T-cell (primary cell): ENCODE data around the gene ETNPPL. TPM values are rescaled to one million over a fixed set of nuclear protein-coding genes. Genes with fewer than 3 reads are reported as not detected.

Experiments
- ATAC-seq, 4 experiments: fragments of 200-7000 bp in 3 of 4; fragments of 150-1000 bp in 1 of 4; cut with Tn5 transposase; replicated peaks in 1 of 4; 1 replicate in 3 of 4; 2 replicates in 1 of 4; pipeline ENCODE4 v1.10.0; 2021; ENCODE audit warnings: moderate library complexity in 3 of 4, mild to moderate bottlenecking in 2 of 4, moderate number of reproducible peaks in 1 of 4
- CTCF ChIA-PET, 2 donors: fragments of 300-600 bp; sonication (Branson Sonifier 250); formaldehyde crosslinking; loops; one replicate each; lab custom pipeline; 2022; ENCODE audit warnings: antibody characterized with exemption in 2 of 2; lab: Charles Lee
- POLR2A ChIA-PET, 2 donors: fragments of 300-600 bp; sonication (Branson Sonifier 250); formaldehyde crosslinking; loops; one replicate each; lab custom pipeline; 2022; ENCODE audit warnings: antibody characterized with exemption in 2 of 2; lab: Charles Lee
- DNase-seq, 35 experiments: peaks; one replicate each; pipeline versions ENCODE4 v3.0.0 to v3.0.0-alpha.2; 2013 to 2023
- H3K27ac ChIP-seq: one replicate; pipeline ENCODE4 v1.5.1; 2013; ENCODE audit warnings: low read length
- H3K27me3 ChIP-seq, 2 experiments: replicated peaks in 1 of 2; 1 replicate in 1 of 2; 2 replicates in 1 of 2; pipeline versions ENCODE4 v1.6.1 to v1.7.0; 2013; ENCODE audit warnings: low read length in 1 of 2, mixed read lengths in 1 of 2; ENCODE audit not compliant: control insufficient read depth in 2 of 2, insufficient read depth in 2 of 2; ENCODE audit errors: extremely low read depth in 1 of 2
- H3K36me3 ChIP-seq, 2 donors: 1 replicate in 1 of 2; 2 replicates in 1 of 2; pipeline versions ENCODE4 v1.6.1 to v1.7.0; 2013; ENCODE audit warnings: low read length in 1 of 2; ENCODE audit not compliant: control insufficient read depth in 2 of 2, insufficient read depth in 1 of 2; ENCODE audit errors: extremely low read depth in 1 of 2
- H3K4me1 ChIP-seq, 2 experiments: 1 replicate in 1 of 2; 2 replicates in 1 of 2; pipeline versions ENCODE4 v1.6.1 to v1.7.0; 2013; ENCODE audit warnings: low read length in 2 of 2, mixed read lengths in 1 of 2; ENCODE audit not compliant: insufficient read depth in 2 of 2, control insufficient read depth in 1 of 2; ENCODE audit errors: extremely low read depth in 1 of 2
- H3K4me3 ChIP-seq, 2 donors: 1 replicate in 1 of 2; 2 replicates in 1 of 2; pipeline versions ENCODE4 v1.5.1 to v1.7.0; 2013; ENCODE audit warnings: mild to moderate bottlenecking in 2 of 2, low read length in 1 of 2, moderate library complexity in 1 of 2; ENCODE audit not compliant: control insufficient read depth in 1 of 2; ENCODE audit errors: extremely low read depth in 1 of 2
- H3K9me3 ChIP-seq: 2 replicates; pipeline ENCODE4 v1.7.0; 2013
- H3K27ac Mint-ChIP-seq, 2 donors: one replicate each; pipeline ENCODE4 v1.8.0; 2020 to 2021; ENCODE audit warnings: mild to moderate bottlenecking in 2 of 2, mixed read lengths in 2 of 2
- H3K27me3 Mint-ChIP-seq, 2 donors: one replicate each; pipeline ENCODE4 v1.8.0; 2021 to 2022; ENCODE audit warnings: mixed read lengths in 2 of 2
- H3K36me3 Mint-ChIP-seq: one replicate; pipeline ENCODE4 v1.8.0; 2021; ENCODE audit warnings: mixed read lengths
- H3K4me1 Mint-ChIP-seq, 3 donors: one replicate each; pipeline ENCODE4 v1.8.0; 2020 to 2022; ENCODE audit warnings: mixed read lengths in 3 of 3, mild to moderate bottlenecking in 1 of 3
- H3K4me3 Mint-ChIP-seq, 3 donors: one replicate each; pipeline ENCODE4 v1.8.0; 2020 to 2022; ENCODE audit warnings: mild to moderate bottlenecking in 3 of 3, mixed read lengths in 3 of 3, moderate library complexity in 3 of 3
- H3K9me3 Mint-ChIP-seq, 3 donors: one replicate each; pipeline ENCODE4 v1.8.0; 2020 to 2022; ENCODE audit warnings: mixed read lengths in 3 of 3
- WGBS: methylation state at CpG from one replicate; pipeline ENCODE4 v1.1.5; 2013; ENCODE audit warnings: missing lambda C conversion rate; ENCODE audit not compliant: insufficient coverage; 5-methylcytosine and 5-hydroxymethylcytosine counted together
- total RNA-seq, 35 experiments: library from RNA in 6 of 35; stranded (reverse) in 6 of 35; fragments of 120-200 nt in 1 of 35; gene quantifications; one replicate each; pipeline versions ENCODE4 v1.2.1 to v1.2.4 and lab custom pipeline; 2013 to 2026

Gene ETNPPL
- total RNA-seq, 5 donors from 2014 or later (not counting 1 experiment from before 2014, with no cell fraction given) = 0.13 TPM; not detected in 4

- H3K4me3 Mint-ChIP-seq = no peak overlapping the region
- CTCF ChIA-PET = no interaction called here
- Histone ChIP-seq H3K27ac (no peak overlapping the region), H3K36me3 (no peaks in the 10 kb centered on the region), H3K4me3 (no peak overlapping the region), H3K4me1 (peaks cover 5 to 20% of the 10 kb centered on the region in 2 experiments), H3K9me3 (no peaks in the 10 kb centered on the region), H3K27me3 (no peaks in the 10 kb centered on the region)
- POLR2A ChIA-PET = no interaction called here
- no CpG with 5 or more reads among the region's 1 CpG for WGBS
- no peak for DNase-seq
- H3K36me3 Mint-ChIP-seq = no peaks in the 10 kb centered on the region
- ATAC-seq = no peak
- H3K27ac Mint-ChIP-seq = no peak overlapping the region
- H3K9me3 Mint-ChIP-seq = no peaks in the 10 kb centered on the region
- H3K4me1 Mint-ChIP-seq = peaks cover 19 to 31% (median 30%) of the 10 kb centered on the region in 3 donors
- H3K27me3 Mint-ChIP-seq = peaks cover 0 to 3% of the 10 kb centered on the region in 2 donors
Measured at GRCh38 chr4:108700081-108700757, 62.6 kb downstream of the ETNPPL start.

GRCh38 chr4:108696160-108696559 is 66.7 kb downstream of the ETNPPL start:
- peaks cover 0 to 6% of the 10 kb centered on the region in 2 experiments for H3K4me1 ChIP-seq
- no peaks in the 10 kb centered on the region for H3K27me3 ChIP-seq
- H3K4me3 ChIP-seq = no peak overlapping the region
- Mint-ChIP-seq H3K4me1 (peaks cover 0 to 11% (median 10%) of the 10 kb centered on the region in 3 donors), H3K27ac (no peak overlapping the region), H3K27me3 (peaks cover 0 to 3% of the 10 kb centered on the region in 2 donors), H3K4me3 (no peak overlapping the region), H3K36me3 (no peaks in the 10 kb centered on the region), H3K9me3 (no peaks in the 10 kb centered on the region)
- no peaks in the 10 kb centered on the region for H3K9me3 ChIP-seq
- POLR2A ChIA-PET = no interaction called here
- H3K36me3 ChIP-seq = no peaks in the 10 kb centered on the region
- H3K27ac ChIP-seq = no peak overlapping the region
- CTCF ChIA-PET = no interaction called here
- no peak for DNase-seq
- no peak for ATAC-seq
- 91% methylated on average over 3 of the region's 3 CpGs for WGBS

- Mint-ChIP-seq H3K4me3 (no peak overlapping the region), H3K36me3 (no peaks in the 10 kb centered on the region), H3K9me3 (no peaks in the 10 kb centered on the region), H3K27ac (no peak overlapping the region), H3K4me1 (peaks cover 0 to under 1% (median 0%) of the 10 kb centered on the region in 3 donors), H3K27me3 (peaks cover 0 to 3% of the 10 kb centered on the region in 2 donors)
- Histone ChIP-seq H3K4me3 (no peak overlapping the region), H3K4me1 (no peaks in the 10 kb centered on the region), H3K36me3 (no peaks in the 10 kb centered on the region), H3K27ac (no peak overlapping the region), H3K9me3 (no peaks in the 10 kb centered on the region), H3K27me3 (no peaks in the 10 kb centered on the region)
- ATAC-seq = no peak
- ChIA-PET CTCF (no interaction called here), POLR2A (no interaction called here)
- no peak for DNase-seq
- no CpG with 5 or more reads among the region's 1 CpG for WGBS
Measured at GRCh38 chr4:108695062-108695461, 67.8 kb downstream of the ETNPPL start.

- Mint-ChIP-seq H3K36me3 (no peaks in the 10 kb centered on the region), H3K4me1 (no peaks in the 10 kb centered on the region), H3K4me3 (no peak overlapping the region), H3K27me3 (peaks cover 0 to 3% of the 10 kb centered on the region in 2 donors), H3K27ac (no peak overlapping the region), H3K9me3 (no peaks in the 10 kb centered on the region)
- ChIA-PET POLR2A (no interaction called here), CTCF (no interaction called here)
- WGBS = 84% methylated on average over 3 of the region's 3 CpGs
- Histone ChIP-seq H3K4me3 (no peak overlapping the region), H3K9me3 (no peaks in the 10 kb centered on the region), H3K27ac (no peak overlapping the region), H3K4me1 (no peaks in the 10 kb centered on the region), H3K27me3 (no peaks in the 10 kb centered on the region), H3K36me3 (no peaks in the 10 kb centered on the region)
- DNase-seq = no peak
- ATAC-seq = no peak
Measured at GRCh38 chr4:108694423-108694822, 68.4 kb downstream of the ETNPPL start.

- WGBS = 58% methylated on average over 3 of the region's 3 CpGs
- H3K9me3 ChIP-seq = no peaks in the 10 kb centered on the region
- H3K36me3 ChIP-seq = no peaks in the 10 kb centered on the region
- DNase-seq (no peak), ATAC-seq (no peak)
- H3K27ac ChIP-seq = no peak overlapping the region
- ChIA-PET CTCF (no interaction called here), POLR2A (no interaction called here)
- Mint-ChIP-seq H3K9me3 (no peaks in the 10 kb centered on the region), H3K4me1 (no peaks in the 10 kb centered on the region), H3K27ac (no peak overlapping the region), H3K36me3 (no peaks in the 10 kb centered on the region), H3K4me3 (no peak overlapping the region), H3K27me3 (peaks cover 0 to 3% of the 10 kb centered on the region in 2 donors)
- H3K4me1 ChIP-seq = no peaks in the 10 kb centered on the region
- H3K4me3 ChIP-seq = no peak overlapping the region
- no peaks in the 10 kb centered on the region for H3K27me3 ChIP-seq
Measured at GRCh38 chr4:108693819-108694218, 69.0 kb downstream of the ETNPPL start.

GRCh38 chr4:108693211-108693610 is 69.6 kb downstream of the ETNPPL start:
- H3K27ac ChIP-seq = no peak overlapping the region
- no peaks in the 10 kb centered on the region for H3K36me3 ChIP-seq
- Mint-ChIP-seq H3K9me3 (no peaks in the 10 kb centered on the region), H3K27ac (no peak overlapping the region), H3K4me1 (no peaks in the 10 kb centered on the region), H3K27me3 (no peaks in the 10 kb centered on the region), H3K36me3 (no peaks in the 10 kb centered on the region), H3K4me3 (no peak overlapping the region)
- ATAC-seq (no peak), DNase-seq (no peak)
- ChIA-PET POLR2A (no interaction called here), CTCF (no interaction called here)
- H3K27me3 ChIP-seq = no peaks in the 10 kb centered on the region
- no peaks in the 10 kb centered on the region for H3K9me3 ChIP-seq
- no peak overlapping the region for H3K4me3 ChIP-seq
- WGBS = 33% methylated on average over 1 of the region's 3 CpGs
- no peaks in the 10 kb centered on the region for H3K4me1 ChIP-seq
